K562 (cell line): ENCODE data around the gene IFI30. TPM values are rescaled to one million over a fixed set of nuclear protein-coding genes. Genes with fewer than 3 reads are reported as not detected.

ENCODE experiments used
- ARID2 ChIP-seq: fragments of 450-650 bp; IDR thresholded peaks from 2 replicates; pipeline ENCODE4 v1.6.1; 2017; ENCODE audit warnings: antibody characterized with exemption, mild to moderate bottlenecking
- ATF3 ChIP-seq, 2 experiments: fragments of 450-650 bp in 1 of 2; sonication (generic) in 1 of 2; formaldehyde crosslinking in 1 of 2; IDR thresholded peaks in 1 of 2; conservative IDR thresholded peaks in 1 of 2; 2 replicates each; pipeline versions ENCODE4 v1.6.1 to v1.8.1; 2016 to 2023; ENCODE audit warnings: mild to moderate bottlenecking in 2 of 2, moderate library complexity in 2 of 2, inconsistent platforms in 1 of 2, missing genetic modification reagents in 1 of 2
- CC2D1A ChIP-seq: fragments of 450-650 bp; IDR thresholded peaks from 2 replicates; pipeline ENCODE4 v1.6.1; 2017; ENCODE audit warnings: mild to moderate bottlenecking
- CEBPG ChIP-seq, 3 experiments: fragments of 200-800 bp in 1 of 3; sonication (Bioruptor generic) in 1 of 3; sonication (generic) in 1 of 3; formaldehyde crosslinking in 1 of 3; IDR thresholded peaks in 2 of 3; conservative IDR thresholded peaks in 1 of 3; 2 replicates each; pipeline versions ENCODE4 v1.6.1 to v1.8.0; 2016 to 2022; ENCODE audit warnings: missing compliant biosample characterization in 2 of 3, missing genetic modification characterization in 2 of 3, mild to moderate bottlenecking in 1 of 3, missing genetic modification reagents in 1 of 3
- CTBP1 ChIP-seq: fragments of 450-650 bp; IDR thresholded peaks from 2 replicates; pipeline ENCODE4 v1.6.1; 2016; ENCODE audit warnings: borderline replicate concordance
- DACH1 ChIP-seq: fragments of 450-650 bp; IDR thresholded peaks from 2 replicates; pipeline ENCODE4 v1.6.1; 2018; ENCODE audit not compliant: partially characterized antibody
- FIP1L1 ChIP-seq: fragments of 200-400 bp; formaldehyde crosslinking; IDR thresholded peaks from 2 replicates; pipeline ENCODE4 v1.6.1; 2018; ENCODE audit warnings: mild to moderate bottlenecking, low read depth, low read length; ENCODE audit not compliant: poor library complexity, severe bottlenecking
- HNRNPK ChIP-seq: fragments of 200-400 bp; formaldehyde crosslinking; IDR thresholded peaks from one replicate; pipeline ENCODE4 v1.6.1; 2018; ENCODE audit warnings: mild to moderate bottlenecking, low read depth, low read length; ENCODE audit not compliant: poor library complexity, severe bottlenecking
- HOMEZ ChIP-seq: fragments of 250-450 bp; sonication (Bioruptor Pico); IDR thresholded peaks from 2 replicates; pipeline ENCODE4 v1.4.0; 2020; ENCODE audit warnings: mild to moderate bottlenecking, moderate library complexity
- NCOA1 ChIP-seq: fragments of 450-650 bp; IDR thresholded peaks from 2 replicates; pipeline ENCODE4 v1.6.1; 2016; ENCODE audit warnings: low read depth
- RBBP5 ChIP-seq: fragments of 200-600 bp; sonication (generic); IDR thresholded peaks from 2 replicates; pipeline ENCODE4 v1.6.1; 2012; ENCODE audit warnings: borderline replicate concordance, mild to moderate bottlenecking, low read length, control low read depth, inconsistent platforms; ENCODE audit not compliant: insufficient read depth, poor library complexity, severe bottlenecking
- RBM25 ChIP-seq: fragments of 200-400 bp; formaldehyde crosslinking; IDR thresholded peaks from 2 replicates; pipeline ENCODE4 v1.6.1; 2018; ENCODE audit warnings: low read length, low read depth, moderate library complexity; ENCODE audit not compliant: severe bottlenecking
- SAFB2 ChIP-seq: fragments of 200-400 bp; formaldehyde crosslinking; IDR thresholded peaks from 2 replicates; pipeline ENCODE4 v1.6.1; 2018; ENCODE audit warnings: borderline replicate concordance, low read length, low read depth, moderate library complexity; ENCODE audit not compliant: severe bottlenecking
- SMARCA5 ChIP-seq: fragments of 450-650 bp; IDR thresholded peaks from 2 replicates; pipeline ENCODE4 v1.6.1; 2016
- SRSF3 ChIP-seq: fragments of 200-400 bp; formaldehyde crosslinking; IDR thresholded peaks from 2 replicates; pipeline ENCODE4 v1.6.1; 2016; ENCODE audit warnings: mild to moderate bottlenecking, low read length, moderate library complexity; ENCODE audit not compliant: insufficient read depth
- TRIM25 ChIP-seq: fragments of 450-650 bp; IDR thresholded peaks from 2 replicates; pipeline ENCODE4 v1.7.0; 2016; ENCODE audit warnings: borderline replicate concordance
- ZBTB33 ChIP-seq: sonication (generic); formaldehyde crosslinking; IDR thresholded peaks from 2 replicates; pipeline ENCODE4 v1.8.1; 2023; ENCODE audit warnings: mild to moderate bottlenecking, missing genetic modification reagents
- ZC3H4 ChIP-seq: sonication (generic); formaldehyde crosslinking; IDR thresholded peaks from 2 replicates; pipeline ENCODE4 v1.9.0; 2021; ENCODE audit warnings: missing genetic modification reagents, borderline replicate concordance
- polyA plus RNA-seq, 8 experiments: library from polyadenylated mRNA; depleted of rRNA in 4 of 8; stranded (reverse) in 5 of 8; unstranded in 3 of 8; fragments of >200 nt; fragmentation: Nextera tagmentation in 2 of 8; fragmentation: Illumina TruSeq in 1 of 8; extraction: Ambion mirVana in 2 of 8; extraction: Trizol in 1 of 8; gene quantifications; 2 replicates each; pipeline versions ENCODE4 v1.2.1 to v1.2.3, GENCODE V29; 2011 to 2014; ENCODE audit warnings: inconsistent platforms in 1 of 8, missing spikeins in 1 of 8
- total RNA-seq, 7 experiments: library from RNA; depleted of rRNA in 6 of 7; stranded (reverse); fragments of >200 nt in 6 of 7; fragmentation: Illumina TruSeq in 2 of 7; extraction: Trizol in 2 of 7; gene quantifications; 2 replicates each; pipeline versions ENCODE4 v1.2.1 to v1.2.3, GENCODE V29; 2011 to 2021; ENCODE audit warnings: low replicate concordance in 1 of 7

IFI30 gene
- total and polyA plus RNA-seq, 9 of the 15 experiments (the other 6 are each of a cell fraction or from before 2014, with no cell fraction given), result 63.7 to 430 (median 109) TPM

- no peak for TF ChIP-seq TRIM25
- no peak for TF ChIP-seq ARID2
- TF ChIP-seq SAFB2, result no peak
- TF ChIP-seq NCOA1, result 0 out of 2 replicates have a peak, but pooled peaks have one; percentile 17
- peak; percentile 86; the same call in 1 of the 2 replicates for TF ChIP-seq ZC3H4 (CRISPR knock-in tag)
- TF ChIP-seq CTBP1, result peak; percentile 3; the same call in 1 of the 2 replicates
- no peak for TF ChIP-seq SMARCA5
- TF ChIP-seq FIP1L1, result peak; percentile 57
- TF ChIP-seq DACH1, result peak; percentile 20
- TF ChIP-seq RBBP5, result peak; percentile 66
- TF ChIP-seq SRSF3, result no peak
- TF ChIP-seq CEBPG (CRISPR knock-in tag; IDR thresholded peaks at IDR 0.05), result no peak
- TF ChIP-seq CEBPG (tag; conservative IDR thresholded peaks at IDR 0.05 in 1 of 2, IDR thresholded peaks at IDR 0.05 in 1 of 2), result no peak
- peak; percentile 65 for TF ChIP-seq RBM25
- no peak for TF ChIP-seq CC2D1A
- no peak for TF ChIP-seq ATF3 (IDR thresholded peaks at IDR 0.05)
- TF ChIP-seq ATF3 (CRISPR knock-in tag; conservative IDR thresholded peaks at IDR 0.05), result 0 out of 2 replicates have a peak, but pooled peaks have one; percentile 2
- no peak for TF ChIP-seq ZBTB33 (CRISPR knock-in tag)
- TF ChIP-seq HOMEZ (CRISPR knock-in tag), result no peak
- TF ChIP-seq HNRNPK, result no peak
These were observed 20.0 kb downstream of the IFI30 start (continued) for GRCh38 chr19:18193388-18194180.
